ENCODE results near the gene SSBP3. TPM values are rescaled to one million over a fixed set of nuclear protein-coding genes. Genes with fewer than 3 reads are reported as not detected.

Gene SSBP3
- polyA plus RNA-seq, 1 of the 3 experiments (the other 2 are of a cell fraction), result 26.2 TPM

- H3K4me1 ChIP-seq (ENCODE audit: control insufficient read depth in 1 of 2, insufficient read depth in 2 of 2, low read depth in 1 of 2, low read length in 1 of 2), result peaks cover 20 to 41% of the 10 kb centered on the region in 2 experiments
- no peaks in the 10 kb centered on the region for H3K9me2 ChIP-seq
- POLR2A ChIA-PET, result interaction anchor here (0.5 to 2.3 kb wide), 4 partner anchors 80 to 133 kb away, joined by 3 to 21 read pairs (median 4); no protein-coding TSS in a partner anchor
- H3K79me2 ChIP-seq (ENCODE audit: insufficient read depth), result peaks cover 30% of the 10 kb centered on the region
- H2AFZ ChIP-seq (ENCODE audit: low read depth), result no peak overlapping the region
- CTCF ChIA-PET, result interaction anchor here (0.8 to 2.3 kb wide), 8 partner anchors 13 to 142 kb away, joined by 3 to 38 read pairs (median 4); partner anchors contain the start of gene ACOT11
- no peak overlapping the region for H3K4me2 ChIP-seq
- H3K27ac ChIP-seq (ENCODE audit: low read depth in 2 of 2, low read length in 1 of 2), result peak overlapping the region in 1 of 2 experiments; percentile 16; a peak in 1 of 4 replicates
- 0% methylated on average over 10 of the region's 57 CpGs for WGBS (ENCODE audit: low lambda C conversion rate)
- peak overlapping the region; percentile 46; the same call in 1 of the 2 replicates for H3K9ac ChIP-seq
- peak; percentile 54 for DNase-seq
- H4K20me1 ChIP-seq (ENCODE audit: insufficient read depth), result peaks cover 5% of the 10 kb centered on the region; the same call in 1 of the 2 replicates
- H3K36me3 ChIP-seq (replicated peaks in 1 of 2; ENCODE audit: control insufficient read depth in 1 of 2, insufficient read depth in 2 of 2, low read length in 1 of 2), result peaks cover 11 to 20% of the 10 kb centered on the region in 2 experiments
- peaks cover 22% of the 10 kb centered on the region for H3F3A ChIP-seq (replicated peaks; ENCODE audit: insufficient read depth)
- H3K9me3 ChIP-seq, result no peaks in the 10 kb centered on the region
- H3K27me3 ChIP-seq (ENCODE audit: insufficient read depth), result no peaks in the 10 kb centered on the region
- TF ChIP-seq FOXM1 (IDR thresholded peaks at IDR 0.05; ENCODE audit: low read depth), result no peak
- peak overlapping the region in 1 of 2 experiments; percentile 72; a peak in 2 of 4 replicates for H3K4me3 ChIP-seq (ENCODE audit: low read depth in 2 of 2, low read length in 1 of 2)
Measured at GRCh38 chr1:54405898-54406293, 298 bp downstream of the SSBP3 start.

- no peaks in the 10 kb centered on the region for H3K9me3 ChIP-seq
- TF ChIP-seq CTCF (IDR thresholded peaks at IDR 0.05) (peak; percentile 25; the same call in 1 of the 2 replicates), RAD21 (IDR thresholded peaks at IDR 0.05; ENCODE audit: low read length) (peak; percentile 30; the same call in 1 of the 2 replicates), MXI1 (IDR thresholded peaks at IDR 0.05; ENCODE audit: low read depth, low read length) (0 out of 2 replicates have a peak, but pooled peaks have one; percentile 33), MEF2A (IDR thresholded peaks at IDR 0.05; ENCODE audit: borderline replicate concordance, low read depth) (no peak), TAF1 (IDR thresholded peaks at IDR 0.05; ENCODE audit: borderline replicate concordance, low read depth, low read length) (no peak), FOXM1 (IDR thresholded peaks at IDR 0.05; ENCODE audit: low read depth) (no peak), MAX (IDR thresholded peaks at IDR 0.05; ENCODE audit: low read depth) (no peak), GATA2 (CRISPR knock-in tag; IDR thresholded peaks at IDR 0.05) (no peak), SIN3A (IDR thresholded peaks at IDR 0.05; ENCODE audit: borderline replicate concordance, low read depth, low read length) (no peak), PBX3 (IDR thresholded peaks at IDR 0.05) (no peak)
- peaks cover 20 to 43% of the 10 kb centered on the region in 2 experiments for H3K4me1 ChIP-seq (ENCODE audit: control insufficient read depth in 1 of 2, insufficient read depth in 2 of 2, low read depth in 1 of 2, low read length in 1 of 2)
- H3F3A ChIP-seq (replicated peaks; ENCODE audit: insufficient read depth), result peaks cover 22% of the 10 kb centered on the region
- peak overlapping the region; percentile 72 to 84 for H3K4me3 ChIP-seq (ENCODE audit: low read depth in 2 of 2, low read length in 1 of 2)
- ChIA-PET POLR2A (interaction anchor here (0.9 kb wide), 1 partner anchor 84 kb away, joined by 3 read pairs; no protein-coding TSS in a partner anchor), CTCF (interaction anchor here (0.7 to 2.5 kb wide), 16 partner anchors 9 to 284 kb away, joined by 3 to 12 read pairs (median 4); partner anchors contain the start of genes ACOT11, CYB5RL and MRPL37)
- WGBS (ENCODE audit: low lambda C conversion rate), result 12% methylated on average over 20 of the region's 92 CpGs
- peaks cover 32% of the 10 kb centered on the region for H3K79me2 ChIP-seq (ENCODE audit: insufficient read depth)
- DNase-seq, result peak; percentile 71
- peaks cover 5% of the 10 kb centered on the region; the same call in 1 of the 2 replicates for H4K20me1 ChIP-seq (ENCODE audit: insufficient read depth)
- peak overlapping the region; percentile 64; the same call in 1 of the 2 replicates for H3K9ac ChIP-seq
- H3K4me2 ChIP-seq, result peak overlapping the region; percentile 98
- 0 out of 2 replicates have a peak overlapping the region, but pooled peaks have one; percentile 14 for H2AFZ ChIP-seq (ENCODE audit: low read depth)
- no peaks in the 10 kb centered on the region for H3K9me2 ChIP-seq
- H3K27me3 ChIP-seq (ENCODE audit: insufficient read depth), result no peaks in the 10 kb centered on the region
- peak overlapping the region in 1 of 2 experiments; percentile 64; a peak in 2 of 4 replicates for H3K27ac ChIP-seq (ENCODE audit: low read depth in 2 of 2, low read length in 1 of 2)
- peaks cover 18 to 27% of the 10 kb centered on the region in 2 experiments for H3K36me3 ChIP-seq (replicated peaks in 1 of 2; ENCODE audit: control insufficient read depth in 1 of 2, insufficient read depth in 2 of 2, low read length in 1 of 2)
Measured at GRCh38 chr1:54404939-54405897, 976 bp downstream of the SSBP3 start.
